Left hindlimb (tissue), 1 donor: Measurements from ENCODE around the gene C1orf167.
A peak's percentile ranks its signal among the peaks of the same experiment; 100 is the strongest.

Experiments used
- DNase-seq: peaks from one replicate; pipeline ENCODE4 v3.0.0-alpha.2; 2018

The C1orf167 gene

DNA sequence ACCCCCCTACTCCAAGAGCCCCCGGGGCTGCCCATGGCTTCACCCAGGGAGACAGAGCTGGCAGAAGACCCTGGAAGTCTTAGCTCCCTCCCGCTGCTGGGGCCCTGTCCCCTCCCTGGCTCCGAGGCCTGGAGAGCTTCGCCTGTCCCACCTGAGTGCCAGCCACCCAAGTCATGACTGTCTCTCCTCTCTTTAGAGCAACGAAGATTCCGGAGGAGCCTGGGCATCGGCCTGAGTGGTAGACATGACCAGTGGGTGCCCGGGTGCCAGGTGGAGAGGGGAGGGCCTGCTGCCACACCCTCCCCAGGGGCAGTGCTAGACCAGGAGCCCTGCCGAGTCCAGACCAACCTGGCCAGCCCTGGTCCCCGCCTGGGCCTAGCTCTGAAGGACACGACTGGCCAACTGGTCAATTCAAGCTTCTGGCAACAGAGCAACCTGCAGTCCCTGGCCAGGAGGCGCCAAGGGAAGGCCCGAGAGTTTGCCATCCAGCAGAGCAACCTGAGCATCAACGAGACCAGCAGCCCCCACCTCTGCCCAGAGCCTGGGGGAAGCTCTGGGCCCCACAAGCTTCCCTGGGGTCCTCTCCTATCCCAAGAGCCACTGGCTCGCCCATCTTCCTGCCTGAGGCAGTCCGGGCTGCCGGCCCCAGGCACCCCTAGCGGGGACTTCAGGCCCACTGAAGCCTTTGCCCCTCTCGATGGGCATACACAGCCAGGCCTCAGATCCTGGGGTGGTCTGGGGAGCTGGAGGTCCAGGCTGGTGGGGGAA lies 3.9 kb downstream of the C1orf167 start:
- DNase-seq = no peak

DNA sequence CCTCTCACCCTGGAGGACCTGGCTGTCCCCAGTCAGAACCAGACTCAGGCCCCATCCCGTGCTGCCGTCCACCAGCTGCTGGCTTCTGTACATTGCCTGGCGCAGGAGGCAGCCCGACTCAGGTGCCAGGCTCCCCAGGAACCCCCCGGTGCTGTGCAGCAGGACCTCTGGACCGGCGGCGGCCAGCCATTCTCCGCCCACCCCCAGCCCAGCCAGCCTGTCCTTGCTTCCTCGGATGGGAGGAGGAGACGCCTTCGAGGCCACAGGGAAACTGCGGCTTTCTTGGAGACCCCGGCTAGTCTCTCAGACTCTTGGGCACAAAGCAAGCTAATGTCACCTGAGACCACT lies 4.4 kb downstream of the C1orf167 start:
- no peak for DNase-seq

DNA sequence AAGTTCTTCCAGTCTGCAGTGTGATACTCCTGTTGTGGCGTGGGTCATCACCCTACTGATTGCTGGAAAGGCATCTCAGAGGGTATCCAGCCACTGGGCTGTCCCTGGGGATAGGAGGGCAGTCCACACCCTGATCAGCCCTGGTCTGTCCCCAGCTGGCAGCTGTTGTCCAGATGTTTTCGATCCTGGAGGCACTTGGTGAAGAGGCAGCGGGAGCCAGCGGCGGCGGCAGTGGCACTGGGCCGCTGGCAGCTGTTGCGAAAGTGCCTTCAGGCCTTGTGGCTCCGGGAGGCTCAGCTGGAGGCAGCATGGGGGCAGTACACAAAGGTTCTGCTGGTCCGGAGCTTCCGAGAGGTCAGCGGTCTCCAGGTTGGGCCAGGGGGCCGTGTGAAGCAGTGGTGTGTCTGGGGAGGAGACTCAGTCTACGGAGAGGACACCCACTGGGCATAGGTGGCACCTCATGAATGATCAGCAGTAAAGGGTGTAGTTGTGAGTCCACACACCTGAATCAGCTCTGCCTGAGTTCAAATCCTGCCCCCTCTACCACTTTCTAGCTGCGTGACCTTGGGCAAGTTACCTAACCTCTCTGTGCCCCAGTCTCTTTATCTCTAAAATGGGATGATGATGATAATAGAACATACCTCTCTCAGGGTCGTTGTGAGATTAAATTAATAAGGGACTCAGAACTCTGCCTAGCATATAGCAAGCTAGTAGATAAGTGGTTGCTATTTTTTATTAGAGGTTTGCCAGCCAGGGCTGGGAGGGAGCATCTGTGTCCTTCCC lies 6.1 kb downstream of the C1orf167 start:
- no peak for DNase-seq

DNA sequence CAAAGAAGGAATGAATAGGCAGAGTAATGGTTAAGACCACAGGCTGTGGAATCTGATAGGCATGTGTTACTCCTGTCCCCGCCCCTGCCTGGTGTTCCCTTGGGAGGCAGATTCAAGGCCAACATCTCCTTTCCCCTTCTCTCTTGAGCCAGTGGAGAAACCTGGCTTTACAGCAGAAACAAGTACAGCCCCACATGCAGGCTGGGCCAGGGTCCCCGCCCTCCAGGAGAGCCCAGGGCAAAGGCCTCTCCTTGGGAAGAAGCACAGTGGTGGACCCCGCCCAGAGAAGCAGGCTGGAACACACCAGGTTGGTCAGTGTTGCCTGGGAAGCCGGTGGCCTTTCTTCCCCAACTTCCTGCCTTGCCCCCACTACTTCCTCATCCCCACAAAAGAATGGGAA lies 6.8 kb downstream of the C1orf167 start:
- no peak for DNase-seq

DNA sequence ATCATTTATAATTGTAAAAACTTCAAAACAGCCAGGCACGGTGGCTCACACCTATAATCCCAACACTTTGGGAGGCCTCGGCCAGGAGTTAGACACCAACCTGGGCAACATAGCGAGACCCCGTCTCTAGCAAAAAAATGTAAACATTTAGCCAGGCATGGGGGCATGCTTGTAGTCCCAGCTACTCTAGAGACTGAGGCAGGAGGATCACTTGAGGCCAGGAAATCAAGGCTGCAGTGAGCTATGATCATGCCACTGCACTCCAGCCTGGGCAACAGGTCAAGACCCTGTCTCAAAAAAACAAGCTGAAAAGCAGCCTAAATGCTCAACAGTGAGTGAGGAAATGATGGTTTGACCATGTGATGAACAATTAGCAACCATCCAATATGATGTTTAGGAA lies 7.3 kb downstream of the C1orf167 start:
- no peak for DNase-seq

GRCh38 chr1:11770011-11770410 lies 8.0 kb downstream of the C1orf167 start:
- no peak for DNase-seq

- DNase-seq = no peak
Measured at GRCh38 chr1:11771481-11772043, 9.6 kb downstream of the C1orf167 start.

DNA sequence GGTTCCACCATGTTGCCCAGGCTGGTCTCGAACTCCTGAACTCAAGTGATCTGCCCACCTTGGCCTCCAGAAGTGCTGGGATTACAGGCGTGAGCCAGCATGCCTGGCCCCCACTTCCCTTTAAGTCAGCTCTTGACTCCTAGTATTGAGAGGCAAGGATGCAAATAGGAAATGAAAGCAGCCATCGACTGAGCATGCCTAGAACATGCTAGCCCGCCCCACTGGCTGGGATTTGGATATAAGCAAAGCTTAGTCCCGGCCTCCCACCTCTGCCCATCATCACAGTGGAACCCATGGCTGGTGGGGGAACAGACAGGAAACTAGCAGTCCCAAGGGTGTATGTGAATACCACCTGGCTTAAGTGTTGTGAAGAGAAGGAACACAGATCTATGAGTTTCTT lies 10.5 kb downstream of the C1orf167 start:
- DNase-seq = no peak

- no peak for DNase-seq
Measured at GRCh38 chr1:11774753-11775152, 12.8 kb downstream of the C1orf167 start.

GRCh38 chr1:11777658-11778322 lies 15.8 kb downstream of the C1orf167 start:
- no peak for DNase-seq

DNA sequence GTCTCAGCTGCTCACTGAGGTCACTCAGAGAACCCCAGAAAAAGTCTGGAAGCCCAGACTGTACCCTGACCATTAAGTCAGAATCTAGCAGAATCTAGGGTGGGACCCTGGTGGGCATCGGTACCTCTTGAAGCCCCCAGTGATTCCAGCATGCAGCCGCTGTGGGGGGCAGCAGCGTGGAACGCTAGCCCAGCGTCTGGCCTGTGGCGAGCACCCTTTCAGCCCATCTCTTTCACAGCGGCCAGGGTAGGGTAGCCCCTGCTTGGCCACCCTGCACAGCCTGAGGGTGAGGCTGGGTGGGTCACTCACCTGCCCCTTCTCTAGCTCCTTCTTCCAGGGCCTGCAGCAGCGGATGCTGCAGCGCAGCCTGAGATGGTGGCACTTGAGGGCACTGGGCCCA lies 16.3 kb downstream of the C1orf167 start:
- DNase-seq = no peak

- no peak for DNase-seq
Measured at GRCh38 chr1:11778844-11779623, 17.0 kb downstream of the C1orf167 start.

DNA sequence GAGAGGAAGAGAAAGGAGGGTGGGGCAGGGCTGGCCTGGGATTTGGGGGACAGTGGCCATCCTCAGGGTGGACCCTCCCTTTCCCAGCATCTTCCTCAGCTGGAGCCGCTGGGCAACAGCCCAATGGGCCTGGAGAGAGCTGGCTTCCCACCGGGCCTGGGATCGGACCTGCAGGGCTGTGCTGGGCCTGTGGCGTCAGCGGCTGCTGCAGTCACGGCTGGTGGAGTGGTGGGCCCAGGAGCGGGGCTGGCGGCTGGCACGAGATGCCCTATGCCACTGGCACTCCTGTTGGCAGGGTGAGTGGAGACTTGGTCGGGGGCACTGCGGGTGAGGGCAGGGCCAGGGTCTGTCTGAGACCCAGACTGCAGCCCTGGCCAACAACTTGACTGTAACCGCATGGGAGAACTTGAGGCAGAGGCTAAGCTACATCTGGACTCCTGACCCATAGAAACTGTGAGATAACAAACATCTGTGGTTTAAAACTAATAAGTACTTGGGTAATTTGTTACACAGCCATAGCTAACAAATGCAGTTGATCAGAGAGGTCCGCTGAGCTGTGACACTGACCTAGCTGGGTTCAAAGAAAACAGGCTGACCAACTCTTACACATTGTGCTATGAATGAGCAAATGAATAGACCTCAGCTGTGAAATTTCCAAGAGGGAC lies 17.9 kb downstream of the C1orf167 start:
- no peak for DNase-seq

DNA sequence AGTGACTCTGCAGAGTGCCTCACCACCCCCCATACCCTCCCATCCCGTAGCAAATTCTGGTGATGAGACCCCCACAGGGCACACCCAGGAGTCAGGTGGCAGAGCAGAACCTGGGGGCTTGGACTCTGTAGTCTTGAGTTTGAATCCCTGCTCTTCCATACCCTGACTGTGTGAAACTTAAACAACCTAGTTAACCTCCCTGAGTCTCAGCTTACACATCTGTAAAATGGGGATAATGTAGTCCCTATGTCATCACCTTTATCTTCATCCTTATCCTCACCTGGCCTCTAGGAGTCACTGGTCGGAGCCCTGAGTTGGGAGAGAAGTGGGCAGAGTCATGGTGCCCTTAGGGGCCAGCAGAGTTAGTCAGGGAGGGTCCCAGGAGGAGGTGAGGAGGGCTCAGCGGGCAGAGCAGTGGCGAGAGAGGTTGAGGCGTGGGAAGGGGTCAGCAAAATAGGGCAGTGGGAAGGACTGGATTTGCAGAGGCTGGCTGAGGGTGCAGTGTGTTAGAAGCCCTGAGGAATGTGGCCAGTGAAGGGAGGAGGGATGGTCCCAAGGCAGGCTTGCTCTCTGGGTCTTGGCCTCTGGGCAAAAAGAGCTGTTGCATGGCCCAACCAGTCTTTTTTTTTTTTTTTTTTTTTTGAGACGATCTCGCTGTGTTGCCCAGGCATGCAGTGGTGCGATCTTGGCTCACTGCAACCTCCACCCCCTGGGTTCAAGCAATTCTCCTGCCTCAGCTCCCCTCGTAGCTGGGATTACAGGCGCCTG lies 18.6 kb downstream of the C1orf167 start:
- DNase-seq = no peak

- no peak for DNase-seq
Measured at GRCh38 chr1:11781297-11781696, 19.3 kb downstream of the C1orf167 start.

GRCh38 chr1:11782127-11782708 lies 20.2 kb downstream of the C1orf167 start:
- DNase-seq = no peak

DNA sequence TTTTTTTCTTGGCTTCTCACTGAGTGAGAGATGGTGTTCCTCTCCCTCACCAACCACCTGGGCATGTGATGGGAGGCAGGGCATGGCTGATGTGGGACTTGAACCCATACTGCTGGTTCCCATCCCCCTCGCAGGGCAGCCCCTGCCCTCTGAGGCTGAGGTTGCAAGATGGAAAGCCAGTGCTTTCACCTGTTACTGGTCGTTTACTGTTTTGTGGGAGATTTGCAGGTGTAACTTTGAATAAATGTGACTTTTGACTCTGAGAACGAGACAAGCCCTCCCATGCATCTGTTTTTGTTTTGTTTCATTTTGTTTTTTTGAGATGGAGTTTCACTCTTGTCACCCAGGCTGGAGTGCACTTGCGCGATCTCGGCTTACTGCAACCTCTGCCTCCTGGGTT lies 21.6 kb downstream of the C1orf167 start:
- DNase-seq = no peak

GRCh38 chr1:11784256-11784992 lies 22.4 kb downstream of the C1orf167 start:
- DNase-seq = no peak

GRCh38 chr1:11784993-11785769 lies 23.2 kb downstream of the C1orf167 start:
- peak; percentile 71 for DNase-seq
